GM21529 (cell line): ENCODE data around the gene APP.
"Not testable (repeated sequence)": the region's sequence is repeated elsewhere in the genome, so short reads cannot be mapped to it uniquely, and the experiment has no call there.

Source experiments
- ATAC-seq: cut with Tn5 transposase; IDR thresholded peaks from one replicate; pipeline ENCODE4 v1.9.1; 2021; ENCODE audit not compliant: unreplicated experiment

The APP gene

GRCh38 chr21:25953196-25953595, 217.4 kb downstream of the APP start:
- no peak for ATAC-seq

GRCh38 chr21:25952306-25952705, 218.3 kb downstream of the APP start:
- ATAC-seq = no peak

GRCh38 chr21:25949701-25950100, 220.9 kb downstream of the APP start:
- no peak for ATAC-seq

- ATAC-seq = no peak
Observed at GRCh38 chr21:25944672-25945213, 225.8 kb downstream of the APP start.

GRCh38 chr21:25944082-25944481, 226.5 kb downstream of the APP start:
- ATAC-seq = no peak

GRCh38 chr21:25942135-25942534, 228.4 kb downstream of the APP start:
- no peak for ATAC-seq

- ATAC-seq = no peak
Observed at GRCh38 chr21:25939396-25939761, 231.2 kb downstream of the APP start.

GRCh38 chr21:25938658-25939395, 231.7 kb downstream of the APP start:
- no peak for ATAC-seq

GRCh38 chr21:25936776-25937175, 233.8 kb downstream of the APP start:
- no peak for ATAC-seq

GRCh38 chr21:25934771-25935224, 235.8 kb downstream of the APP start:
- no peak for ATAC-seq

- ATAC-seq = no peak
Observed at GRCh38 chr21:25934130-25934529, 236.4 kb downstream of the APP start.

GRCh38 chr21:25931765-25932164, 238.8 kb downstream of the APP start:
- no peak for ATAC-seq

- ATAC-seq = no peak
Observed at GRCh38 chr21:25929856-25930520, 240.6 kb downstream of the APP start.

GRCh38 chr21:25927195-25927880, 243.2 kb downstream of the APP start:
- no peak for ATAC-seq

GRCh38 chr21:25925936-25926335, 244.6 kb downstream of the APP start:
- no peak for ATAC-seq

- ATAC-seq = no peak
Observed at GRCh38 chr21:25925064-25925800, 245.3 kb downstream of the APP start.

- ATAC-seq = not testable (repeated sequence)
Observed at GRCh38 chr21:25918152-25918551, 252.4 kb downstream of the APP start.

GRCh38 chr21:25916226-25916625, 254.3 kb downstream of the APP start:
- ATAC-seq = no peak

GRCh38 chr21:25913479-25913878, 257.1 kb downstream of the APP start:
- ATAC-seq = no peak

GRCh38 chr21:25912402-25912746, 258.2 kb downstream of the APP start:
- no peak for ATAC-seq

- no peak for ATAC-seq
Observed at GRCh38 chr21:25911730-25912401, 258.7 kb downstream of the APP start.
